Testis (tissue), 3 donors: ENCODE results near the gene RARS2. TPM values are rescaled to one million over a fixed set of nuclear protein-coding genes. Genes with fewer than 3 reads are reported as not detected.
"Not testable (repeated sequence)": the region's sequence is repeated elsewhere in the genome, so short reads cannot be mapped to it uniquely, and the experiment has no call there.

Experiments
- DNase-seq: peaks from one replicate; pipeline ENCODE4 v3.0.0-alpha.2; 2019
- H3K27ac ChIP-seq, 2 donors: fragments of 200-600 bp; sonication (generic); one replicate each; pipeline ENCODE4 v1.5.1; 2019
- H3K27me3 ChIP-seq: fragments of 200-600 bp; sonication (generic); one replicate; pipeline ENCODE4 v1.5.1; 2019
- H3K36me3 ChIP-seq: fragments of 200-600 bp; sonication (generic); one replicate; pipeline ENCODE4 v1.5.1; 2017; ENCODE audit warnings: low read depth; ENCODE audit errors: missing control alignments
- H3K4me1 ChIP-seq: fragments of 200-600 bp; sonication (generic); one replicate; pipeline ENCODE4 v1.5.1; 2019
- H3K4me3 ChIP-seq, 2 donors: fragments of 200-600 bp; sonication (generic); one replicate each; pipeline ENCODE4 v1.5.1; 2017 to 2019
- H3K9me3 ChIP-seq: fragments of 200-600 bp; sonication (generic); one replicate; pipeline ENCODE4 v1.5.1; 2017
- CTCF ChIP-seq, 3 experiments: fragments of 450-650 bp in 2 of 3; fragments of 200-600 bp in 1 of 3; sonication (generic) in 1 of 3; IDR thresholded peaks; one replicate each; pipeline ENCODE4 v1.5.1; 2016 to 2019; ENCODE audit warnings: antibody characterized with exemption in 3 of 3, mild to moderate bottlenecking in 2 of 3, moderate library complexity in 1 of 3
- POLR2A ChIP-seq: fragments of 450-650 bp; IDR thresholded peaks from one replicate; pipeline ENCODE4 v1.6.1; 2017; ENCODE audit warnings: antibody characterized with exemption, mild to moderate bottlenecking, moderate library complexity
- WGBS, 2 donors: methylation state at CpG; one replicate each; pipeline ENCODE4 v1.1.5; 2018; 5-methylcytosine and 5-hydroxymethylcytosine counted together
- intact Hi-C: fragments of 100-400 bp; cut with DNase I; formaldehyde crosslinking; loops from one replicate; pipeline ENCODE4 v1.15.1; 2023; ENCODE audit warnings: low total_unique reads
- polyA plus RNA-seq: library from polyadenylated mRNA; stranded (reverse); fragments of 350-450 nt; fragmentation: Illumina TruSeq; extraction: RNeasy Lipid Tissue Mini Kit (QIAGEN cat#74804); gene quantifications from one replicate; pipeline ENCODE4 v1.2.3, GENCODE V29; 2014; ENCODE audit warnings: low read depth, low replicate concordance; ENCODE audit not compliant: insufficient read depth
- total RNA-seq, 2 donors: library from RNA; depleted of rRNA; stranded (reverse); fragments of >200 nt; gene quantifications; one replicate each; pipeline ENCODE4 v1.2.3, GENCODE V29; 2016

RARS2 gene
- total and polyA plus RNA-seq, 3 donors from 2014 or later, result 33.1 to 50.9 (median 35.7) TPM

- intact Hi-C loops, result no loop called here
- no peak overlapping the region for H3K4me3 ChIP-seq
- DNase-seq, result no peak
- TF ChIP-seq CTCF (IDR thresholded peaks at IDR 0.05) (no peak), POLR2A (no peak)
- H3K27ac ChIP-seq, result no peak overlapping the region
- H3K27me3 ChIP-seq, result no peaks in the 10 kb centered on the region
- WGBS, 2 donors, result 81 to 95% methylated on average over 3 of the region's 3 CpGs
- H3K4me1 ChIP-seq, result no peaks in the 10 kb centered on the region
- H3K36me3 ChIP-seq, result no peaks in the 10 kb centered on the region
- H3K9me3 ChIP-seq, result no peaks in the 10 kb centered on the region
Observed at GRCh38 chr6:87618531-87618930, 28.7 kb upstream of the RARS2 start.

GRCh38 chr6:87617405-87617804 is 27.6 kb upstream of the RARS2 start:
- no peak overlapping the region for H3K4me3 ChIP-seq
- no peaks in the 10 kb centered on the region for H3K4me1 ChIP-seq
- WGBS, 2 donors, result 90 to 96% methylated on average over 4 of the region's 4 CpGs
- intact Hi-C loops, result no loop called here
- DNase-seq, result no peak
- no peaks in the 10 kb centered on the region for H3K27me3 ChIP-seq
- H3K9me3 ChIP-seq, result no peaks in the 10 kb centered on the region
- no peaks in the 10 kb centered on the region for H3K36me3 ChIP-seq
- H3K27ac ChIP-seq, result no peak overlapping the region
- TF ChIP-seq POLR2A (no peak), CTCF (IDR thresholded peaks at IDR 0.05) (no peak)

GRCh38 chr6:87613018-87613417 is 23.2 kb upstream of the RARS2 start:
- intact Hi-C loops, DNase-seq: not testable (repeated sequence)
- 92 to 100% methylated on average over 2 of the region's 2 CpGs for WGBS, 2 donors

GRCh38 chr6:87608802-87609201 is 19.0 kb upstream of the RARS2 start:
- no peaks in the 10 kb centered on the region for H3K4me1 ChIP-seq
- no peak for DNase-seq
- H3K27ac ChIP-seq, result no peak overlapping the region
- WGBS, 2 donors, result 78 to 96% methylated on average over 3 of the region's 3 CpGs
- H3K36me3 ChIP-seq, result no peaks in the 10 kb centered on the region
- H3K27me3 ChIP-seq, result no peaks in the 10 kb centered on the region
- H3K4me3 ChIP-seq, result no peak overlapping the region
- no peaks in the 10 kb centered on the region for H3K9me3 ChIP-seq
- TF ChIP-seq POLR2A, result no peak
- intact Hi-C loops, result no loop called here

More at GRCh38 chr6:87613018-87613417, 23.2 kb upstream of the RARS2 start:
- H3K4me1 ChIP-seq, H3K27me3 ChIP-seq, H3K27ac ChIP-seq, H3K36me3 ChIP-seq, H3K9me3 ChIP-seq, H3K4me3 ChIP-seq: not testable (repeated sequence)

GRCh38 chr6:87606199-87606598 is 16.4 kb upstream of the RARS2 start:
- no peaks in the 10 kb centered on the region for H3K36me3 ChIP-seq
- H3K27ac ChIP-seq, result no peak overlapping the region
- H3K4me1 ChIP-seq, result no peaks in the 10 kb centered on the region
- H3K9me3 ChIP-seq, result no peaks in the 10 kb centered on the region
- H3K4me3 ChIP-seq, result no peak overlapping the region
- WGBS, 2 donors, result 27 to 52% methylated on average over 2 of the region's 2 CpGs
- no peak for TF ChIP-seq CTCF (IDR thresholded peaks at IDR 0.05)
- no peak for TF ChIP-seq POLR2A
- H3K27me3 ChIP-seq, result no peaks in the 10 kb centered on the region
- DNase-seq, result no peak
- intact Hi-C loops, result no loop called here

GRCh38 chr6:87600576-87600975 is 10.8 kb upstream of the RARS2 start:
- no peaks in the 10 kb centered on the region for H3K9me3 ChIP-seq
- H3K27me3 ChIP-seq, result no peaks in the 10 kb centered on the region
- H3K27ac ChIP-seq, result no peak overlapping the region
- no peak for TF ChIP-seq POLR2A
- TF ChIP-seq CTCF (IDR thresholded peaks at IDR 0.05), result no peak
- WGBS, 2 donors, result 88 to 97% methylated on average over 1 of the region's 1 CpG
- no peaks in the 10 kb centered on the region for H3K36me3 ChIP-seq
- intact Hi-C loops, result no loop called here
- H3K4me1 ChIP-seq, result no peaks in the 10 kb centered on the region
- H3K4me3 ChIP-seq, result no peak overlapping the region
- DNase-seq, result no peak
